Right kidney (tissue), 1 donor: ENCODE results near the gene ATMIN.

Experiments used
- DNase-seq: peaks from one replicate; pipeline ENCODE4 v3.0.0-alpha.2; 2016

ATMIN gene

GRCh38 chr16:81005610-81006161 lies 30.0 kb upstream of the ATMIN start:
- peak; percentile 31 for DNase-seq

GRCh38 chr16:81006211-81006812 lies 29.3 kb upstream of the ATMIN start:
- DNase-seq: no peak

GRCh38 chr16:81006813-81007695 lies 28.6 kb upstream of the ATMIN start, which contains the start of the genes CENPN and CMC2:
TSS of gene CENPN (plus strand) at chr16:81007214. CDS start at chr16:81011940, 4,726 bp downstream.
TSS of gene CMC2 (minus strand) at chr16:81006885. CDS start at chr16:80997394, 9,491 bp downstream.
- DNase-seq: peak; percentile 100

DNA sequence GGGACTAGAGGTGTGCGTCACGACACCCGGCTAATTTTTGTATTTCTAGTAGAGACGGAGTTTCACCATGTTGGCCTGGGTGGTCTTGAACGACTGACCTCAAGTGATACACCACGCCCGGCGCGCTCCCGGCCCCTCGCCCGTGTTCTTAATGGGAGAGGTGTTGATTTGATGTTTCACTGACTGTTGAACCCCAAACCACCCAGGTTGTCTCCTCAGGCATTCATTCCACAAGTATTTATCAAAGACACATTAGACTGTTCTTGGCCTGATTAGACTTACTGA lies 27.2 kb upstream of the ATMIN start:
- peak; percentile 5 for DNase-seq

DNA sequence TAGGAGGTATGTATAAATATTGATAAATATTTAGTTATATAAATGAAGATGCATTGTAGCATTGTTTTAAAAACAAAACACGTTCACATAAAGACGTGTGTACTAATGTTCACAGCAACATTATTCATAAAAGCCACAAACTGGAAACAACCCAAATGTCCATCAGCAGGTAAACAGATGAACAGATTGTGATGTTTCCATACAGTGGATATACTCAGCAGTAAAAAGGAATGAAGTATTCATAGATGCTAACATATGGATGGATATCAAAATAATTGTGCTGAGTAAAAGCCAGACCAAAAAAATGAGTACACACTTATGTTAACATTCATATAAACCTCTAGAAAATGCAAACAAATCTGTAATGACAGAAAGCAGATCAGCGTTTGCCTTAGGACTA lies 22.7 kb upstream of the ATMIN start:
- DNase-seq: no peak

- DNase-seq: no peak
Measured at GRCh38 chr16:81014672-81015071, 21.0 kb upstream of the ATMIN start.

DNA sequence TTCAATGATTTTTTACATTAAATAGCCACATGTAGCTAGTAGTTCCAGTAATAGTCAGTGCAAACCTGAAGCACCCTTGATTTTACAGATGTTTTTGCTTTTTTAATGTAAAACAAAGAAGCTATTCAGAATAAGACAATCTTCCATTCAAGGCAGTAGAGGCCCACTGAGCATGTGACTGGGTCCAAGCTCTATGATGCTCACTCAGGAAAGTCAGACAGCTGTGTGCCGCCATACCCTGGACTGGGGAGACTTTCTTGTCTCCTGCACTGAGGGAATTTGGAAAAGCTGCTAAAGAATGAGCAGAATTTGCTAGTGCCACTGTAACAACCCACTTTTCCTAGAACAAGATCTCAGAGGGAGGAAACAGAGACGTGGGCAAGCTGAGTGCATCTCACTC lies 17.1 kb upstream of the ATMIN start:
- DNase-seq: no peak

- DNase-seq: no peak
Measured at GRCh38 chr16:81026429-81026828, 9.2 kb upstream of the ATMIN start.

- DNase-seq: no peak
Measured at GRCh38 chr16:81029930-81030604, 5.6 kb upstream of the ATMIN start.

DNA sequence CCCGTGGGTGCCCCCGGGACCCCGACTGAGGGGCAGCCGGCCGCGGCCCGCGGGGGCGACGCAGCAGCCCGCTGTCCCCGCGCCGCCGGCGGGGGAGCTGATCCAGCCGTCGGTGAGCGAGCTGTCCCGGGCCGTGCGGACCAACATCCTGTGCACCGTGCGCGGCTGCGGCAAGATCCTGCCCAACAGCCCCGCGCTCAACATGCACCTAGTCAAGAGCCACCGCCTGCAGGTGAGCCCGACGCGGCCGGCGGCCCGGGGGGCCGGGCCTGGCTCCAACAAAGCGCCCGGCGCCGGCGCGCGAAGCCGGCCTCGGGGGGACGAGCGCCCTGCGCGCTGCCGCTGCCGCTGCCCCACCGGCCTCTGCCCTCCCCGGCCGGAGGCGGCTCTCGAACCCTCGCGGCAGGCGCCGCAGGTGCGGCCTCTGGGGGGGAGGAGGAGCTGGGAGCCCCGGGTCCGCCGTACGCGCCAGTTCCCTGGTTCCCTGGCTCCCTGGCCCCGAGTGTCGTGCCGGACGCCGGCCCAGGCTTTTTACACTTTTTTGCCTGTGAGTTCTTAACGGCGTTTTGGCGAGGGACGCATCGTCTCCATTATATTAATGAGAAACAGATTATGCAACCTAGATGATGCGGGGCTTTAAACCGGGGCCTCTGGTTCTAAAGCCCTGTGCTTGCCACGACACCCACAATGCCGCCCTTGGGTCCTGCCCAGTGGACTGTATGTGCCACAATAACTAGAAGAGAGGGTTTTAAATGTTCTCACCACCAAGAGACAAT lies 521 bp downstream of the ATMIN start:
- DNase-seq: peak; percentile 82

- no peak for DNase-seq
Measured at GRCh38 chr16:81036751-81037350, 1.2 kb downstream of the ATMIN start.

DNA sequence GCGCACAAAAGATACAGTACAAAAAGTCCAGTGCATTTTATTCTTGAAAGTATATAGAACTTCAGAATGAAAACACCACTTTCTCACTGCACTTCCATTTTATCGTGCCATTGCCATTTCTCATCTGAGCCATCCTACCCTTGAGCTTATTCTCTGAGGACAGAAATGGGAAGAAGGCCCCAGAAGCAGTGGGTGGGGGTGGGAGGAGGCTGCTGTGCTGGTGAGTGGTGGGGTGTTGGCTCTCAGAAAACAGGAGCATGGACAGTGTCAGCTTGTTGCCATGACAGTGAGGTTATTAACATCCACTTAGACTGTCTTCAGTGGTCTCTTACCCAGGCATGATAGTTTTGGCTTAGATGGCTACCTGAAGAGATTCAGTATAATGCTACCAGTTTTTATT lies 4.5 kb downstream of the ATMIN start:
- no peak for DNase-seq

GRCh38 chr16:81040842-81041241 lies 5.2 kb downstream of the ATMIN start:
- DNase-seq: no peak

- DNase-seq: no peak
Measured at GRCh38 chr16:81041696-81042095, 6.1 kb downstream of the ATMIN start.

DNA sequence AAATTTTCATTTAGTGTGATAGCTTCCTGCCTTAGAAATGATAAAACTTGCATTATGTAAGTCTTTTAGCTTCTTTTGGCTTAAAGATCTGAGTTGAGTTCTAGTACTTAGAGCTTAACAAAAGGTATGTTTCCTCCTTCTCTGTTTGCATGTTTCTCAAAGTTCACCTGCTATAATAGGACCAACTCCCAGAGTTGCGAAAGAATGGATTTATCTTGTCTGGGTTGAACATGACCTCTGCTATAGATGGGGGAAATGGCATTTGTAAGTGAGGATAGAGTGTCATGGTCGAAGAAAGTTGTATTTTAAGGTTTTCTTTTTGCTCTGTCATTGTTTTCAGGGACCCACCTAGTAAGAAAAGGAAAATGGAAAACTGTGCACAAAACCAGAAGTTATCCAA lies 7.2 kb downstream of the ATMIN start:
- no peak for DNase-seq

DNA sequence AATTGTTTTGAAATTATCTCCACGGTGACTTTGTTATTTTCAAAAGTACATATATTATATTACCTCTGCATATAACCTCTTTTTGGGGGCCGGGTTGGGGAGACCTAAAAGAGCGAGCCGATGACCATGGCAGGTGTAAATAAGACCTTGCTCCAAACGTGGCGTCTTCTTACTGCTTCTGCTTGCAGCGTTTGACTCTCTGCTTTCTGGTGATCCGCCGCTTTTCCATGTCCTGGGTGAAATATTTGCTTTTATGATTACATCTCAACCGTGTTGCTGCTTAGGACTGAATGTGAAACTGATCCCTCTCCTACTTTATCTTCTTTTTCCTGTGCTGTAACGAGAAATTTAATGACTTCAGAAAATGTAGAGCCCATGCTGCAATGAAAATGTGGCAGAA lies 18.1 kb downstream of the ATMIN start:
- no peak for DNase-seq

GRCh38 chr16:81060576-81061306 lies 25.1 kb downstream of the ATMIN start:
- no peak for DNase-seq

- DNase-seq: no peak
Measured at GRCh38 chr16:81061307-81061640, 25.6 kb downstream of the ATMIN start.

GRCh38 chr16:81061871-81062608 lies 26.4 kb downstream of the ATMIN start:
- DNase-seq: no peak

DNA sequence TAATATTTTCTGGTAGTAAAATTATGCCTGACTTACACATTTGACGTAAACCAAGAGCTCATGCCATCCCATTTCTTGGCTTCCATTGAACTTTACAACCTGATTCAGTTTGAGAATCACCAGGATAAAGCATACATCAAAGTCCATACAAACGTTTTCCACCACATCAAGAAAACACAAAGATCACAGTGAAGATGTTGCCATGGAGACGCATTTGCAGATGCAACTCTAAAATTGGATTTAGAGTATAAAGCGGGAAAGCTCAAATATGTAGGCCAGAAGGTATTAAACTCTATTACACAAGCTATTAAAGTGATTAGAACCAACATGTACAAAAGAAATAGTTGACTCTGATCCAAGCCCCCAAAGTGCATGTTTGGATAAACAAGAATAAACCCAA lies 31.0 kb downstream of the ATMIN start:
- DNase-seq: no peak

- no peak for DNase-seq
Measured at GRCh38 chr16:81067166-81067565, 31.5 kb downstream of the ATMIN start.
